GOT3 (cell line): ENCODE measurements around the gene PDLIM4.

ENCODE experiments used
- DNase-seq: peaks from one replicate; lab custom pipeline; 2025; ENCODE audit warnings: mixed read lengths; lab: John Stamatoyannopoulos, UW

PDLIM4 gene

GRCh38 chr5:132227485-132228240, 29.8 kb upstream of the PDLIM4 start, which contains the start of gene P4HA2:
Gene P4HA2 (minus strand): TSS chr5:132227853. CDS start chr5:132218626, 9,227 bp downstream.
- peak; percentile 29 for DNase-seq

GRCh38 chr5:132228241-132229035, 29.1 kb upstream of the PDLIM4 start:
- DNase-seq, result no peak

GRCh38 chr5:132229236-132229635, 28.3 kb upstream of the PDLIM4 start:
- DNase-seq, result no peak

- no peak for DNase-seq
Measured at GRCh38 chr5:132230871-132231270, 26.6 kb upstream of the PDLIM4 start.

- DNase-seq, result no peak
Measured at GRCh38 chr5:132232465-132232864, 25.0 kb upstream of the PDLIM4 start.

GRCh38 chr5:132233081-132233480, 24.4 kb upstream of the PDLIM4 start:
- DNase-seq, result no peak

GRCh38 chr5:132233811-132234683, 23.4 kb upstream of the PDLIM4 start:
- no peak for DNase-seq

GRCh38 chr5:132234684-132235062, 22.8 kb upstream of the PDLIM4 start:
- no peak for DNase-seq

GRCh38 chr5:132235340-132235739, 22.2 kb upstream of the PDLIM4 start:
- DNase-seq, result no peak

- no peak for DNase-seq
Measured at GRCh38 chr5:132237141-132237540, 20.4 kb upstream of the PDLIM4 start.

- no peak for DNase-seq
Measured at GRCh38 chr5:132237670-132238069, 19.8 kb upstream of the PDLIM4 start.

- peak; percentile 58 for DNase-seq
Measured at GRCh38 chr5:132238169-132238744, 19.2 kb upstream of the PDLIM4 start.

GRCh38 chr5:132238901-132239500, 18.5 kb upstream of the PDLIM4 start:
- DNase-seq, result no peak

GRCh38 chr5:132239776-132240175, 17.7 kb upstream of the PDLIM4 start:
- no peak for DNase-seq

GRCh38 chr5:132243366-132243977, 14.0 kb upstream of the PDLIM4 start:
- DNase-seq, result no peak

- no peak for DNase-seq
Measured at GRCh38 chr5:132245593-132245992, 11.9 kb upstream of the PDLIM4 start.

- no peak for DNase-seq
Measured at GRCh38 chr5:132246806-132247205, 10.7 kb upstream of the PDLIM4 start.

GRCh38 chr5:132250547-132250946, 6.9 kb upstream of the PDLIM4 start:
- no peak for DNase-seq

- DNase-seq, result no peak
Measured at GRCh38 chr5:132251220-132251725, 6.2 kb upstream of the PDLIM4 start.

- DNase-seq, result no peak
Measured at GRCh38 chr5:132253008-132253441, 4.5 kb upstream of the PDLIM4 start.
